Measurements from ENCODE around the gene HAO1.

The HAO1 gene

GRCh38 chr20:7926323-7926722, 13.9 kb downstream of the HAO1 start:
- DNase-seq, result no peak

- DNase-seq, result no peak
Observed at GRCh38 chr20:7924692-7925091, 15.6 kb downstream of the HAO1 start.

GRCh38 chr20:7916648-7917047, 23.6 kb downstream of the HAO1 start:
- DNase-seq, result no peak

GRCh38 chr20:7912551-7912950, 27.7 kb downstream of the HAO1 start:
- DNase-seq, result no peak

GRCh38 chr20:7911586-7912330, 28.5 kb downstream of the HAO1 start:
- DNase-seq, result no peak

GRCh38 chr20:7908905-7909304, 31.4 kb downstream of the HAO1 start:
- DNase-seq, result no peak

GRCh38 chr20:7903429-7903828, 36.8 kb downstream of the HAO1 start:
- DNase-seq, result peak in 1 of 5 experiments; percentile 5

GRCh38 chr20:7902879-7903278, 37.4 kb downstream of the HAO1 start:
- no peak for DNase-seq

GRCh38 chr20:7897781-7898364, 42.4 kb downstream of the HAO1 start:
- DNase-seq, result no peak

- no peak for DNase-seq
Observed at GRCh38 chr20:7893014-7893730, 47.1 kb downstream of the HAO1 start.

- no peak for DNase-seq
Observed at GRCh38 chr20:7891705-7892104, 48.6 kb downstream of the HAO1 start.

- DNase-seq, result no peak
Observed at GRCh38 chr20:7889736-7890135, 50.5 kb downstream of the HAO1 start.

GRCh38 chr20:7883741-7884140, 56.5 kb downstream of the HAO1 start:
- no peak for DNase-seq

GRCh38 chr20:7883309-7883708, 56.9 kb downstream of the HAO1 start:
- DNase-seq, result no peak

GRCh38 chr20:7882076-7882475, 58.2 kb downstream of the HAO1 start:
- no peak for DNase-seq

- DNase-seq, result no peak
Observed at GRCh38 chr20:7881551-7881950, 58.7 kb downstream of the HAO1 start.

- DNase-seq, result peak in 1 of 5 experiments; percentile 79
Observed at GRCh38 chr20:7879883-7880282, 60.4 kb downstream of the HAO1 start.

- no peak for DNase-seq
Observed at GRCh38 chr20:7868108-7868507, 72.2 kb downstream of the HAO1 start.

GRCh38 chr20:7866285-7866684, 74.0 kb downstream of the HAO1 start:
- no peak for DNase-seq

GRCh38 chr20:7859356-7859802, 80.9 kb downstream of the HAO1 start:
- DNase-seq, result peak in 1 of 5 experiments; percentile 62

GRCh38 chr20:7858734-7859250, 81.5 kb downstream of the HAO1 start:
- DNase-seq, result no peak

- no peak for DNase-seq
Observed at GRCh38 chr20:7856756-7857155, 83.5 kb downstream of the HAO1 start.

GRCh38 chr20:7855545-7855944, 84.7 kb downstream of the HAO1 start:
- DNase-seq, result no peak

GRCh38 chr20:7853493-7853892, 86.8 kb downstream of the HAO1 start:
- DNase-seq, result no peak

All from T-helper 2 cell (primary cell).